ENCODE measurements around the gene MKKS. TPM values are rescaled to one million over a fixed set of nuclear protein-coding genes. Genes with fewer than 3 reads are reported as not detected.

Gene MKKS
- total RNA-seq (10 to 100 TPM; 10.4 to 18.8 (median 13.6) TPM), polyA plus RNA-seq (10 to 100 TPM; 11.7 to 16.3 (median 14.3) TPM)
- long read RNA-seq, donor 1, full-length matches to known transcripts = 5 of 35 reads
- long read RNA-seq, donor 1, partial matches to known transcripts = 30 of 35 reads
- long read RNA-seq, donor 1, other reads (novel, unspliced or antisense) = 0 of 35 reads
- long read RNA-seq, donor 2, full-length matches to known transcripts = 6 of 42 reads
- long read RNA-seq, donor 2, partial matches to known transcripts = 36 of 42 reads
- long read RNA-seq, donor 2, other reads (novel, unspliced or antisense) = 0 of 42 reads

DNA sequence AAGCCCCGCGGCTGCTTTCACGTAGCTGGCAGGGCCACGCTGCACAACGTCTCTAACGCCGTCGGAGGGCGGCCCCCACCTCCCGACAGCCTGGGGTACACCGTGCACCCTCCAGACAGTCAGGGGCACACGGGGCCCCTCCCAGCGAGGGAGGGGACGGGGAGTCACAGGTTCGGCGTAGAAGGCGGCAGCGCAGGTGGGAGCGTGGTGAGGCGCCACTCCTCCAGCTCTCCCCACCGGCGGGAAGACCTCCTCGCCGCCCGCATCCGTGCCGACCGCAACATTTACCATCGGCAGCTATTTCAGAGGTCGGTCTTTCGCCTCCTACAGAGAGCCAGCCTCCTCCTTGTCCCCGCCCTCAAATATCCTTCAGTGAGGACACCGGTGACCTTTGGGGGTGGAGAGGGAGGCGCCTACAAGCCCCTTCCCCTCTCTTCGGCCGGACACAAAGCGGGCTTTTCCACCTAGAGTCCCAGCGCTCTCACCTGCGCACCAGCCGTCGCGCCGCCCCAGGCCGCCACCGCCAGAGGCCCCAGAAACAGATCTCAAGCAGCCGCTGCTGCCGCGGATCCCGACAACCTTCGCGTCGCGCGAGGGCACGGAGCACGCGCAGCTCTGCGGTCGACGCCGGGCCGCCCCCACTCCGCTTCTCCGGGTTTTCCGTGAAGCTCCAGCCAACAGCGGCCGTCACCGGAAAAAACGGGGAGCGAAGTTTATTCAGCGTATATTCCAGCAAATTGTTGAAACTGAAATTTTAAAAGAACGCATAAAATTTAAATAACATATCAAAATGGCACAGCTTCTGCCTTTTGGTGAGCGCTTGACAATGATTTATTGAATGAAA, at the start of gene MKKS:
TSS of gene MKKS (minus strand) at position 600 of the 844 bp plus-strand sequence. CDS start 20,708 bp downstream, outside the sequence.
- Histone ChIP-seq H3K27ac (peak within 1 kb of the TSS; percentile 90 to 97 (median 95)), H3K9me3 (no peaks in the 10 kb centered on the region), H3K4me1 (peaks cover 11 to 69% (median 40%) of the 10 kb centered on the region in 6 donors), H3K36me3 (no peaks in the 10 kb centered on the region), H3K4me3 (peak within 1 kb of the TSS; percentile 65 to 95 (median 75)), H3K27me3 (replicated peaks in 1 of 7) (no peaks in the 10 kb centered on the region)
- DNase-seq = peak; percentile 98
- 0 to 1% (median 0%) methylated on average over 59 to 73 of the region's 73 CpGs for WGBS, 5 donors
- TF ChIP-seq POLR2A (IDR thresholded peaks at IDR 0.05) (peak in 1 of 3 donors; percentile 41), POLR2AphosphoS5 (IDR thresholded peaks at IDR 0.05) (peak in 2 of 3 donors; percentile 91 to 93)
- TF ChIP-seq, protein P1, sequence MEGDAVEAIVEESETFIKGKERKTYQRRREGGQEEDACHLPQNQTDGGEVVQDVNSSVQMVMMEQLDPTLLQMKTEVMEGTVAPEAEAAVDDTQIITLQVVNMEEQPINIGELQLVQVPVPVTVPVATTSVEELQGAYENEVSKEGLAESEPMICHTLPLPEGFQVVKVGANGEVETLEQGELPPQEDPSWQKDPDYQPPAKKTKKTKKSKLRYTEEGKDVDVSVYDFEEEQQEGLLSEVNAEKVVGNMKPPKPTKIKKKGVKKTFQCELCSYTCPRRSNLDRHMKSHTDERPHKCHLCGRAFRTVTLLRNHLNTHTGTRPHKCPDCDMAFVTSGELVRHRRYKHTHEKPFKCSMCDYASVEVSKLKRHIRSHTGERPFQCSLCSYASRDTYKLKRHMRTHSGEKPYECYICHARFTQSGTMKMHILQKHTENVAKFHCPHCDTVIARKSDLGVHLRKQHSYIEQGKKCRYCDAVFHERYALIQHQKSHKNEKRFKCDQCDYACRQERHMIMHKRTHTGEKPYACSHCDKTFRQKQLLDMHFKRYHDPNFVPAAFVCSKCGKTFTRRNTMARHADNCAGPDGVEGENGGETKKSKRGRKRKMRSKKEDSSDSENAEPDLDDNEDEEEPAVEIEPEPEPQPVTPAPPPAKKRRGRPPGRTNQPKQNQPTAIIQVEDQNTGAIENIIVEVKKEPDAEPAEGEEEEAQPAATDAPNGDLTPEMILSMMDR (IDR thresholded peaks at IDR 0.05 in 8 of 11, conservative IDR thresholded peaks at IDR 0.05 in 3 of 11) = peak in 3 of 11 experiments; percentile 9 to 13 (median 9)
- intact Hi-C loops (cut with DNase I; ENCODE audit: low total_unique reads) = no loop called here

- Histone ChIP-seq H3K4me1 (peaks cover 0 to 26% (median 9%) of the 10 kb centered on the region in 6 donors), H3K4me3 (no peak overlapping the region), H3K9me3 (no peaks in the 10 kb centered on the region), H3K36me3 (no peaks in the 10 kb centered on the region), H3K27ac (no peak overlapping the region), H3K27me3 (replicated peaks in 1 of 7) (no peaks in the 10 kb centered on the region)
- TF ChIP-seq POLR2A (IDR thresholded peaks at IDR 0.05) = no peak
- TF ChIP-seq, protein P1 (IDR thresholded peaks at IDR 0.05 in 8 of 11, conservative IDR thresholded peaks at IDR 0.05 in 3 of 11) = no peak
- TF ChIP-seq POLR2AphosphoS5 (IDR thresholded peaks at IDR 0.05) = no peak
- intact Hi-C loops (cut with DNase I; ENCODE audit: low total_unique reads) = no loop called here
- no peak for DNase-seq
- 72 to 86% (median 83%) methylated on average over 2 of the region's 2 CpGs for WGBS, 5 donors
These were observed 49.7 kb upstream of the MKKS start for GRCh38 chr20:10483691-10484090.

- H3K27me3 ChIP-seq (replicated peaks in 1 of 7) = no peaks in the 10 kb centered on the region
- no peak overlapping the region for H3K27ac ChIP-seq
- WGBS, 5 donors = 69 to 93% (median 84%) methylated on average over 5 of the region's 5 CpGs
- H3K4me1 ChIP-seq = peaks cover 0 to 10% (median under 1%) of the 10 kb centered on the region in 6 donors
- TF ChIP-seq POLR2AphosphoS5 (IDR thresholded peaks at IDR 0.05) = no peak
- TF ChIP-seq, protein P1 (IDR thresholded peaks at IDR 0.05 in 8 of 11, conservative IDR thresholded peaks at IDR 0.05 in 3 of 11) = no peak
- intact Hi-C loops (cut with DNase I; ENCODE audit: low total_unique reads) = no loop called here
- H3K9me3 ChIP-seq = no peaks in the 10 kb centered on the region
- H3K4me3 ChIP-seq = no peak overlapping the region
- H3K36me3 ChIP-seq = no peaks in the 10 kb centered on the region
- DNase-seq = no peak
These were observed 47.7 kb upstream of the MKKS start for GRCh38 chr20:10481676-10482075.

- Histone ChIP-seq H3K27me3 (replicated peaks in 1 of 7) (no peaks in the 10 kb centered on the region), H3K36me3 (no peaks in the 10 kb centered on the region), H3K4me1 (peaks cover 0 to 30% (median 26%) of the 10 kb centered on the region in 6 donors), H3K4me3 (no peak overlapping the region), H3K9me3 (no peaks in the 10 kb centered on the region), H3K27ac (no peak overlapping the region)
- TF ChIP-seq, protein P1 (IDR thresholded peaks at IDR 0.05 in 8 of 11, conservative IDR thresholded peaks at IDR 0.05 in 3 of 11) = no peak
- TF ChIP-seq POLR2AphosphoS5 (IDR thresholded peaks at IDR 0.05) (no peak), POLR2A (IDR thresholded peaks at IDR 0.05) (no peak)
- intact Hi-C loops (cut with DNase I; ENCODE audit: low total_unique reads) = no loop called here
- no peak for DNase-seq
- 79 to 93% (median 89%) methylated on average over 4 of the region's 4 CpGs for WGBS, 5 donors
These were observed 44.9 kb upstream of the MKKS start for GRCh38 chr20:10478930-10479329.
